Nucleus accumbens (tissue), 56 donors: Measurements from ENCODE around the gene TUBB4B.

Experiments
- DNase-seq, 56 donors: peaks; one replicate each; lab custom pipeline; 2025; lab: John Stamatoyannopoulos, UW

Gene TUBB4B

DNA sequence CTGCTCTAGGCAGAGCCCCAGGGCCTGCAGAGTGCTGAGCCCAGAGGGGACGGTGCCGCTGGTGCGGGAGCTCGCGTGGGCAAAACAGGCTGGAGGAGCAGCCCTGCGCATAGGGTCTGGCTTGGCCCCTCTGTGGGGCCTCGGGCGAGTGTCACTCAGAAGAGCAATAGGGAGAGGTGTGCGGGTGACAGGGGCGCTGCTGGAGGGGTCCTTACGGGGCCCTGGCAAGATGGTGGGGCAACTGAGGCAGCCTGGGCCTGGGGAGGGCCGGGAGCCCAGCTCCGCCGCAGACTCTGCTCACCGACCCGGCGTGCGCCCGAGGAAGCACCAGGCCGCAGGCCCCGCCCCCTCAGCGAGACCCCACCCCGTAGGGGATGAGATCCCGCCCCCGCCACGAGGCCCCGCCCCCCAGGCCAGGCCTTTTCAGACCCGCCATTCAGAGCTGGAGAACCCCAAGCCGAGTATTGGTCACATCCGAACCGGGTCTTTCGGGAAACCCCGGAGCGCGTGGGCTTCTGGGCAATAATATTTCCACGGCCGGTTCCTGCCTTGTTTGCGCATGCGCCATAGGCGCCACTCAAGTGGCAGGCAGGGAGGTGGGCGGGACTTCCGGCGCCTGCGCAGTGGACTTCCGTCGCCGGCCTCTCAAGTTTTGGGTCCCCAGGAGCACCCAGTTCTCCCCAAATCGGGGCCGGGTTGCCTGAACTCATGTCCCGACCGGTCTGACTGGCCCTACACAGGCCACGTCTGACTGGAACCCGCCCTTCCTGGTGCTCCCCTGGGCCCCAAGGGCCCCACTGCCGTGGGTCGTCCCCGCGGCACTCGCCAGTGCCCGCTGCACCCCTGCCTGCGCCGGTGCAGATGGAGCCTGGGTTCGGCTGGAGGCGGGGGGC lies 17.8 kb upstream of the TUBB4B start:
- peak; percentile 60 to 99 (median 96) for DNase-seq

DNA sequence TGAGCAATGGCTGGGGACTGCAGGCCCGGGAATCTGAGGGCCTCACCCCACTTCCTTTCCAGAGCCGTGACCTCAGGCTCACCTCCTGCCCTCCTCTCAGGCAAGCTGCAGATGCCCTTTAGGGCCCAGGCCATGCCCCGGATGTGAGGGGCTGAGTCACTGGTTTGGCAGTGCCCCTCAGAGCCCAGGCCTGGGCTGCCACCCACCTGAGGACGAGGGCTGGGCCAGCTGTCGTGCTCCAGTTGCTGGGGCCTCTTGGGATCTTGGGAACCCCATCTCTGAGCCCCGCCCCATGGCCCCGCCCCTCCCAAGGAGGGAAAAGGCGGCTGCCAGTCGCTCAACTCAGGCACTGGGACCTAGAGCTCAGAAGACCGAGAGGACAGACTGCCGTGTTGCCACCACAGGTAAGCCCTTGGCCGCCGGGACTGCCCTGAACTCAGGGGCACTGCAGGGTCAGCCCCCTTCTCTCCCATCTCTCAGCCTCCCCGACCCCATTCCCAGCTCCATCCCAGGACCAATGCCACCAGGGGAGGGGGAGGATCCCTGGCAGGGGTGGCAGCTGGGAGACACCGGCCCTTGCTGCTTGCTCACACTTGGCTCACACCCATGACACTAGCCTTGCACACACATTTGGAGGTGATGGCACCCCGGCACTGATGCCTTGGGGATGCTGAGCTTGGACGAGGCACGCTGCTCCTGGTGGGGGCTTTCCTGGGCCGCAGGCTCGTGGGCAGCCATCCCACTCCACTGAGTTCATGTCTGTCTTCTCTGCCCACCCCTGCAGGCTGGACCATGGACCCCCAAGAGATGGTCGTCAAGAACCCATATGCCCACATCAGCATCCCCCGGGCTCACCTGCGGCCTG lies 16.0 kb upstream of the TUBB4B start, which contains the start of gene CYSRT1:
Gene CYSRT1, plus strand, starts transcription at position 345 of the 865 bp plus-strand sequence. Its CDS starts 448 bp downstream, at position 793.
- DNase-seq, result no peak

DNA sequence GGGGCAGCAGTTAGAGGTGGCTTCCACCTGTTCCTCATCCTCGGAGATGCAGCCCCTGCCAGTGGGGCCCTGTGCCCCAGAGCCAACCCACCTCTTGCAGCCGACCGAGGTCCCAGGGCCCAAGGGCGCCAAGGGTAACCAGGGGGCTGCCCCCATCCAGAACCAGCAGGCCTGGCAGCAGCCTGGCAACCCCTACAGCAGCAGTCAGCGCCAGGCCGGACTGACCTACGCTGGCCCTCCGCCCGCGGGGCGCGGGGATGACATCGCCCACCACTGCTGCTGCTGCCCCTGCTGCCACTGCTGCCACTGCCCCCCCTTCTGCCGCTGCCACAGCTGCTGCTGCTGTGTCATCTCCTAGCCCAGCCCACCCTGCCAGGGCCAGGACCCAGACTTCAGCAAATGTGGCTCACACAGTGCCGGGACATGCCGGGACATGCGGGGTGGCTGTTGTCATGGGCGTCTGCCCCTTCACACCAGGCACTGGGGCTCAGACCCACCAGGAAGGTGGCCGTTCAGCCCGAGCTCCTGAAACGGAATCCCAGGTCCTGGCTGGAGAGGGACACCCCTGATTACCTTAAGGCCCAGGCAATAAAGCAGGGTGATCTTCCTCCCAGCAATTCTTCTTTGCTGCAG lies 15.3 kb upstream of the TUBB4B start:
- DNase-seq, result no peak

DNA sequence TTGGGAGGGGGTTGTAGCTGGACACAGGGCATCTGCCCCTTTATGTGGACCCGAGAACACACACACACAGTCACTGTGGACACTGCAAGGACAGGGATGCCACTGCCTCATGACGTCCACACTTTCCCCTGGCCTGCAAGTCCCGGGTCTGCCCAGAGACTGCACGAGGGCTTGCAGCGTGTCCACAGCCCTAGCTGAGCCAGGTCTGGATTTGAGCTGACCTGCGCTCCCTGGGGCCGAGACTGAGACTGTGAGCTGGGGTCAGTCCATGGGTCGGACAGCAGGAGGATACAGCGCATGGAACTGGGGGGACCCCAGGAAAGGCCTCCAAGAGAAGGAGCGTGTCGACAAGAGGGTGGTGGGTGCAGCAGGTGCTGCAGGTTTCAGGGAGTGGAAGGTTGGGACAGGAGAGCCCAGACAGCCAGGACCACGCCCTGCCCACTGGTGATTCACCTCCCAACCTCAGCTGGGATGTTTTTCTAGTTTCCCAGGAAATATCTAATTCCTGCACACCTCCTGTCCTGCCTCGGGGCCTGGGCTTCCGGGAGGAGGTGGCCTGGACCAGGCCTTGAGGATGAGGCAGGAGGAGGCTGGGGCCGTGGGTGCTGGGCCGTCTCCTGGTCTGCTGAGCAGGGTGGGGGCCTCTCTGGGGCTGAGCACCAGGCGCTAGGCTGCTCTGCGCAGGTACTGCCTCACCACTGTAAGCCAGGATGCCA lies 14.6 kb upstream of the TUBB4B start:
- DNase-seq, result no peak

DNA sequence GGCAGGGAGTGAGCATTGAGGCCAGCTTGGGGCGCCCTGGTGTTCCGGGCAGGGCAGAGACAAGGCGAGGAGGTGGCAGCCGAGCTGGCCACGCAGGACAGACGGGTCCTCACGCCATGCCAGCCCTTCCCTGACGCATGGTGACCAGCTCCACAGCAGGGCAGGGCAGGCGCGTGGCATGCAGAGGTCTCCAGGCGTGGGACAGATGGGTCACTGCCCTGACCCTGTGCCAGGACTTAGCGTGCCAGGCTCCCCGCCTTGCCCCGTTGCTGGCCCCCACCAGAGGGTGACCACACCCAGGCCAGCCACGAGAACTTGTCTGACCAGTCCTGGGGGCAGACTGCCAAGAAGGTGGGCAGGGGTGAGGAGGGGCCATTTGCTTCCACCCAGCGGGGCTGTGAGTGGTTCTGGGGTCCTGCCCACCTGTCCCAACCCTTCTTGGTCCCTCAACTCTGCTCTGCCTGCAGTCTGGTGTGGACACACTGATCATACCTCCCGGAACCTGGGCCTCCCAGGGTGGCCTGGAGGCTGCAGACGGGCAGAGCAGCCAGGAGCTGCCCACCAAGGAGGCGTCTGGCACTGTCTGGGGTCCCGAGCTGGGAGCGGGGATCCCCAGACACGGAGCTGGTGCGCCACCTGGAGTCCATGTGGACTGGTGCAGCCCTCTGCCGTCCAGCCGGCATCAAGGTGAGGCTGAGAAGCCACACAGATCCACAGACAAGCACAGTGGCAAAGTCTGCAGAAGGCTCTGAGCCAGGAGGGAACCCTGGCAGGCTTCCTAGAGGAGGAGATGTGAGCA lies 13.8 kb upstream of the TUBB4B start, which contains the start of gene RNF224:
Gene RNF224, plus strand, starts transcription at position 449 of the 799 bp plus-strand sequence. CDS start 834 bp downstream, outside the sequence.
- DNase-seq, result peak in 45 of 56 donors; percentile 2 to 80 (median 35)

DNA sequence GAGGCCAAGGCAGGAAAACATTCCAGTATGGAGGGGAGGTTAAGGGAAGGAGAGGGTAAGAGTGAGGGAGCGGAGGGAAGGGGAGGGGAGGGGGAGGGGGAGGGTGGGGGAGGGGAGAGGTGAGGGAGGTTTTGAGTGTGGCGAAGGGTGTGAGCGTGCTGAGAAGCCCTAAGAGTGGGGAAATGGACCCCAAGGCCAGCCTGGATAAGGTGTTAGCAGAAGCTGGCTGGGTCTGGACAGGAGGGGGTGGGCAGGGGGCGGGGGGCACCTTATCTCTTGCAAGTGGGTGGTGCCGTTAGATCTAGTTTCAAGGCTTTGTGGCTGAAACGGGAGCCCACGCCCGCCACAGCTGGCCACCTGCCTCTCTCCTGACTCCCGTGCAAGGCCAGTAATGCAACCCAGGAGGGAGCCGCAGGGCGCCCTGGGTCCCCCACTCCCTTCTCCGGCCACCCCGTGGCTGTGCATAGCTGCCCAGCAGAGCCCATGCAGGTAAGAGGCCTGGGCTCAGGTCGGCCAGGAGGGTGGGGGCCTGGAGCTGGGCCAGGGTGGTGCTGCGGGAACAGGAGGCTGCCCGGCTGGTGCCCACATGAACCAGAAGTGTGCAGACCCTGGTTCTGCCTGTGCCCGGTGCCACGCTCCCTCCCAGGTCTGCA lies 13.1 kb upstream of the TUBB4B start:
- no peak for DNase-seq

DNA sequence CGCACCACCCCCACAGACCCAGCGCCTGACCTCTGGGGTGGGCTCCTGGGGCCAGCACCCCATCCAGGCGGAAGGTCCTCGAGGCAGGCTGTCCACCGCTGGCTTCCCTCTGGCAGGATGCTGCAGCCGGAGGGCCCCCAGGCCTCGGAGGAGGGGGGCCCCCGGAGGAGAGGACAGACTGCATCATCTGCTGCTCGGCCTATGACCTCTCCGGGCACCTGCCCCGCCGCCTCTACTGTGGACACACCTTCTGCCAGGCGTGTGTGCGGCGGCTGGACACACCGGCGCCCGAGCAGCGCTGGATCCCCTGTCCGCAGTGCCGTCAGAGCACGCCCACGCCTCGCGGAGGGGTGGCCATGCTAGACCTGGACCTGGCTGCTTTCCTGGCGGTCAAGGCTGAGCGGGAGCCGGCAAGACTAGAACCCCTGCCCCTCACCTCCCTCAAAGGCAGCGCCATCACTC lies 12.6 kb upstream of the TUBB4B start:
- DNase-seq, result no peak

DNA sequence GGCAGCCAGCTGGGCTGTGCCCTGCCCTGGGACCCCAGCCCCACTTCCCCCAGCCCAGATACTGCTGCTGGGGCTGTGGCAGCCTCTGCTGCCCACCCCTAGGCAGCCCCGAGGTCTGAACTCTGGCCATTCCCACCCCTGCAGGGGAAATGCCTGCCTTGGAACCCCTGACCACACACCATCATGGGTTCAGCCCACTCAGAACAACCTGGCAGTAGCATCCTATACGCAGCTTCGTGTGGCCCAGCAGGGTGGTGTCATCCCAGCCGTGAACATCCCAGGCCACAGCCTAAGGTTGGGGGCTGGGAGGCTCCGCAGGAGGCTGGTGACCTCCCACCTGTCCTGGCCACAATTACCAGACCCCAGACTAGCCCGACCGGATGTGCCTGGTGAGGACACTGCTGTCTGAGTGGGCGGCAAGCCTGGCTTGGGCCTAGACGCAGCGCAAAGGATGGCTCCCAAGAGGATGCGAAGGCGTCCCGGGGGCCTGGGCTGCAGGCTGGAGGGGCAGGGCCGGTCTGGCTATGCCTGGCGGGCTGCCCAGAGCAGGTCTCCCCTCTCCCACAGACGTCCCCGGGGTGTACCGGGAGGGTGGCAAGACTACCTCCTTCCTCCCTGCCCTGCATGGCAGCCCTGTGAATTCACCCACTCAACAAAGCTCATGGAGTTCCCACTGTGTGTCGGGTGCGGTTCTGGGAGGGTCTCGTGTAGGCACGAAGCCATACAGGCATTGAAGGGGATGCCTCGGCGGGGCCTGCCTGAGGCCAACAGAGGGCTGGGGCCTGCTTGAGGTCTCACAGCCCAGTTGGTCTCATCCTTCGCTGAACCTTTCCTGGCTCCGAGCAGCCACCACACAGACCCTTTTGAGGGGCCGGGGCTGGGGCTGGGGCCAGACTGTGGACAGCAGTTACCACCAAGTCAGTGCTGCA lies 11.9 kb upstream of the TUBB4B start:
- DNase-seq, result no peak

DNA sequence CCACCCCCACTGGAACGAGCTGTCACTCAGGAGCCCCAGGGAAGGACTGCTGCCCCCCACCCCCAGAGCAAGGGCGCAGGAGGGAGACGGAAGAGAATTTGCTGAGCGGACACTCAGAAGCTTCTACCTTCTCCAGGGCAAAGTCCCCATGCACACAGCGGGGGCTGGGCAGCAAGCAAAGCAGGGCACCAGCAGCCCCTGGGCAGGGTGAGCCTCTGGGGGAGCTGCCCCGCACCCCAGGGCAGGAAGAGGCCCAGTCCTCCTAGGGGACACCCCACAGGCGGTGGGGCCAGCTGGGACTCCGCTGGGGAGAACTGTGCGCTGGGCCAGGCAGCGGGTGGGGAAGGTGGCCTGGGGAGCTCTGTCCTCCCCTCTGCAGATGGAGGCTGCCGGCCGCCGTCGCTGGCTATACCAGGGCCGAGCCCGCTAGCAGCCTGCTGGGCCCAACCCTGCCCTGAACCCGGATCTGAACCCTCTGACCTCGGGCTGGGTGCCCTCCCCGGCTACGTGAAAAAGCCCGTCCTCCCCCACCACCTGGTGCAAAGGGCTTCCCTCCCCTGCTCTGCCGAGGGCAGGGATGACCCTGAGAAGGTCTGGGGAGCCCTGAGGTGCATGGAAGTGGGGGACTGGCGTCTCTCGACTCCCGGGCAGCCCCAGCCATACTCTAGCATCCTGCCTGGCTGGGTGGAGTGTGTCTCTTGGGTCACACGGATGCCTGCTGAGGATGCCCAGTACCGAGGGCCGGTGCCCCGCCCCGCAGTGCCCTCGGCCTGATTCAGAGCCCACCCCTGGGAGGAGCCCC lies 11.0 kb upstream of the TUBB4B start:
- no peak for DNase-seq

DNA sequence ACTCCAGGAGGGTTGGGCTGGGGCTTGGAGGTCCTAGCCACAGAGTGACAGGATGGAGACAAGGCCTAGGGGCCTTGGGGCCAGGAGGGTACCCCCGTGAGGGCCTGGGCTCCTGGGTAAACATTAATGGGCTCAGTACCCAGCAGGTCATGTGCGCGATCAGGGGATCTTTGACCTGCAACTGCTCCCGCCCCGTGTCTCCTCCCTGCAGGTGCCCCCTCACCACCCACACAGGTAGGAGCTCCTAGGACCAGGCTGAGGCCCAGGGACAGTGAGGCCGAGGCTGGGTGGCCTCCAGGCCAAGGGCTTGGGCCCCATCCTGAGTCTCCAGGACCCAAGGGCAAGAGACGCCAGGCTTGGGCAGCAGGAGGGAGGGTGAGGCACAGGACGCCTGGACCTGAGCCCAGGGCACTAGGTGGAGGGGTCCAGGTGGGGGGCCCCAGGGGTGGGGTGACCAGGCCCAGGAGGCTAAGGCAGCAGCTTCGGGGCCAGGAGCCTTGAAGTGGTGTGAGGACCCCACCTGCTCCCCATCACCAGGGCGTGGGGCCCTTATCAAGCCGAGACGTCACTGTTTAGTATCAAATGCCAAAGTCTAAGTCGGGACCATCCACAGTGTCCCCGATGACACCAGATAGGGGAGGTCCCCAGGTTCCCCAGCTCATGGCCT lies 10.2 kb upstream of the TUBB4B start, which contains the start of gene SLC34A3:
Gene SLC34A3, plus strand, starts transcription at position 197 of the 667 bp plus-strand sequence. CDS start 802 bp downstream, outside the sequence.
- DNase-seq, result no peak

DNA sequence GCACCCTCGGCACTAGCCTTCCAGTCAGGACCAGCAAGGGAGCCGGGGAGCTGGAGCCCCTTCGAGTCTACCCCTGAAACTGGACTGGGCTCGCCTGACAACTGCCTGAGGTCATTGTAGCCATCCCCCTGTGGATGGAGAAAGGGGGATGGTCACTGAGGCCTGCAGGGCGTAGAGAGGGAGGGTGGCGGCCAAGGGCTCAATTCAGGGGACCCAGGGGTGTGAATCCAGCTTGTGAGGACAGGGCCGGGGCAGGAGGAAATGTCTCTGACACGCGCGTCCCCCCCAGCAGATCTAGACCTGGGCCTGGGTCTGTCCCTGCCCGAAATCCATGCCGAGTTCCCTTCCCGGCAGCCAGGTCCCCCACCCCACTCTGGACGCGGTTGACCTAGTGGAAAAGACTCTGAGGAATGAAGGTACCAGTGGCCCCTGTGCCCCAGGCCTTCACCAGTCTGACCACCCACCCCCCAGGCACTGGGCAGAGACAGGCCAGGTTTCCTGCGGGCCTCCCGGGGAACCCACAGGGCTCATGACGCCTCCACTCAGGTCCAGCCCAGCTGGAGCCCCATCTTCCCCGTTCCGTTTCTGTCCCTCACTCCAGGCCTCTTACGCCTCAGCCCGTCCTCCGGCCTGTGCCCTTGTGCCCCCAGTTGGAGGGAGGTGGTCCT lies 9.6 kb upstream of the TUBB4B start:
- DNase-seq, result no peak

DNA sequence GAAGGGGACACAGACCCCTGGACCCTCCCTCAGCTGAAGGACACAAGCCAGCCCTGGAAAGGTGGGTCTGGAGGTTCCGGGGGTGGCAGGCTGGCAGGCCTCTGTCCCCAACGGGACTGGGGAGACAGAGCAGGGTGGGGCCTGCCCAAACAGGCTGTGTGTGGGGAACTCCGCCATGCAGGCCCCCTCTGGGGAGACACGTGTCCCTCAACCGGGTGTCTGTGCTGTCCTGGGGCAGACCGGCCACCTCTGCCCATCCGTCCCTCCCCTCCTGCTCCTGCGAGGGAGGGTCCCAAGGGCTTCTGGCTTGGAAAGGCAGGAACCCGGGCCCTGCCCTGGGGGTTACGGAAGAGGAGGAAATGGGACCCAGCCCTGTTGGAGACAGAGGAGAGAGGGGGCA lies 9.0 kb upstream of the TUBB4B start:
- DNase-seq, result no peak

DNA sequence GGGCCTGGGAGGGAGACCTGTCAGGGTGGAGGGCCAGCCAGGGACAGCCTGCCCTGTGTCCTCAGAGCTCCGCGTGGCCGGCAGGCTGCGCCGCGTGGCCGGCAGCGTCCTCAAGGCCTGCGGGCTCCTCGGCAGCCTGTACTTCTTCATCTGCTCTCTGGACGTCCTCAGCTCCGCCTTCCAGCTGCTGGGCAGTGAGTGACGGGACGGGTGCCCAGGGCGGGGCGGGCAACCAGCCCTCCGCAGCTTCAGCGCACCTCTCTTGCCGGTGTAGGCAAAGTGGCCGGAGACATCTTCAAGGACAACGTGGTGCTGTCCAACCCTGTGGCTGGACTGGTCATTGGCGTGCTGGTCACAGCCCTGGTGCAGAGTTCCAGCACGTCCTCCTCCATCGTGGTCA lies 8.6 kb upstream of the TUBB4B start:
- DNase-seq, result no peak

DNA sequence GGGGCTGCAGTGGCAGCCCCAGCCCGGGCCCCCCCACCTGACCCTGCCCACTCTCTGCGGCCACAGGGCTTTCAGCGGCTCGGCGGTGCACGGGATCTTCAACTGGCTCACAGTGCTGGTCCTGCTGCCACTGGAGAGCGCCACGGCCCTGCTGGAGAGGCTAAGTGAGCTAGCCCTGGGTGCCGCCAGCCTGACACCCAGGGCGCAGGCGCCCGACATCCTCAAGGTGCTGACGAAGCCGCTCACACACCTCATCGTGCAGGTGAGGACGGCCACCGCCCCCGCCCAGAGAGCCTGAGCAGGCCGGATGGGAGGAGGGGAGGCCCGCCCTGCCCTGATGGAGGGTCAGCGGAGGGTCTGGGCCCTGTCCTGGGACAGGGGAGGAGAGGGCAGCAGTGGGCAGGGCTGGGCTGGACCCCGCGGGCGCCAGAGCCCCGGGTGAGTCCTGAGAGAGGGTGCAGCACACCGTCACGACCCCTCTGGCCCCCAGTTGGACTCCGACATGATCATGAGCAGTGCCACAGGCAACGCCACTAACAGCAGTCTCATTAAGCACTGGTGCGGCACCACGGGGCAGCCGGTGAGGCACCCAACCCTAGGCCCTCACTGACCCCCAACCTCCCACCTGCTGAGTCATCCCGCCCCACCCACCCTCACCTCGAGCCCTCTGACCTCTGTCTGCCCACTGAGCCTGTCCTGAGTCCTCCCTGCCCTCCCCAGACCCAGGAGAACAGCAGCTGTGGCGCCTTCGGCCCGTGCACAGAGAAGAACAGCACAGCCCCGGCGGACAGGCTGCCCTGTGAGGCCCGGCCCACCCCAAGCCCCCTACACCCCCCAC lies 7.7 kb upstream of the TUBB4B start:
- DNase-seq, result no peak
